Hematopoietic multipotent progenitor cell treated with erythropoietin and hydrocortisone succinate and interleukin-3 and kit ligand, for 8 days (in vitro differentiated cells): ENCODE data around the gene SFXN5.
"Not testable (repeated sequence)": the region's sequence is repeated elsewhere in the genome, so short reads cannot be mapped to it uniquely, and the experiment has no call there.

Experiments used
- DNase-seq: peaks from one replicate; pipeline ENCODE4 v3.0.0-alpha.2; 2015

SFXN5 gene

GRCh38 chr2:73100956-73101355 is 29.4 kb upstream of the SFXN5 start:
- DNase-seq, result no peak

GRCh38 chr2:73099486-73099885 is 28.0 kb upstream of the SFXN5 start:
- DNase-seq, result no peak

GRCh38 chr2:73095910-73096309 is 24.4 kb upstream of the SFXN5 start:
- DNase-seq, result no peak

- DNase-seq, result not testable (repeated sequence)
Measured at GRCh38 chr2:73093601-73094218, 22.2 kb upstream of the SFXN5 start.

- no peak for DNase-seq
Measured at GRCh38 chr2:73092146-73092783, 20.8 kb upstream of the SFXN5 start.

- no peak for DNase-seq
Measured at GRCh38 chr2:73091696-73092095, 20.2 kb upstream of the SFXN5 start.

- DNase-seq, result no peak
Measured at GRCh38 chr2:73091164-73091563, 19.7 kb upstream of the SFXN5 start.

- DNase-seq, result no peak
Measured at GRCh38 chr2:73089270-73090030, 17.9 kb upstream of the SFXN5 start.

- no peak for DNase-seq
Measured at GRCh38 chr2:73088703-73089102, 17.2 kb upstream of the SFXN5 start.

- no peak for DNase-seq
Measured at GRCh38 chr2:73088211-73088610, 16.7 kb upstream of the SFXN5 start.

- DNase-seq, result no peak
Measured at GRCh38 chr2:73087311-73087710, 15.8 kb upstream of the SFXN5 start.

GRCh38 chr2:73085691-73086090 is 14.2 kb upstream of the SFXN5 start:
- DNase-seq, result peak; percentile 81

- DNase-seq, result no peak
Measured at GRCh38 chr2:73084971-73085370, 13.5 kb upstream of the SFXN5 start.

GRCh38 chr2:73083886-73084800 is 12.6 kb upstream of the SFXN5 start:
- no peak for DNase-seq

- DNase-seq, result no peak
Measured at GRCh38 chr2:73082523-73083410, 11.3 kb upstream of the SFXN5 start.

GRCh38 chr2:73081181-73081671 is 9.7 kb upstream of the SFXN5 start:
- no peak for DNase-seq

GRCh38 chr2:73080321-73081131 is 9.0 kb upstream of the SFXN5 start:
- no peak for DNase-seq

- no peak for DNase-seq
Measured at GRCh38 chr2:73079636-73080035, 8.1 kb upstream of the SFXN5 start.

GRCh38 chr2:73078457-73079411 is 7.2 kb upstream of the SFXN5 start:
- DNase-seq, result no peak

GRCh38 chr2:73077424-73077795 is 5.9 kb upstream of the SFXN5 start:
- DNase-seq, result no peak
